Smooth muscle cell (in vitro differentiated cells): ENCODE data around the gene DNAL1. TPM values are rescaled to one million over a fixed set of nuclear protein-coding genes. Genes with fewer than 3 reads are reported as not detected.
A peak's percentile ranks its signal among the peaks of the same experiment; 100 is the strongest.

ENCODE experiments used
- DNase-seq: peaks from one replicate; lab custom pipeline; 2025; ENCODE audit not compliant: unreplicated experiment; lab: John Stamatoyannopoulos, UW
- H2AFZ ChIP-seq: fragments of 200-600 bp; sonication (generic); 2 replicates; pipeline ENCODE4 v1.6.0; 2016; ENCODE audit warnings: antibody characterized with exemption, low read depth, mild to moderate bottlenecking
- H3F3A ChIP-seq: fragments of 200-600 bp; sonication (generic); 2 replicates; pipeline ENCODE4 v1.6.0; 2017; ENCODE audit warnings: antibody characterized with exemption, low read depth
- H3K27ac ChIP-seq: fragments of 200-600 bp; sonication (generic); 2 replicates; pipeline ENCODE4 v1.5.1; 2016; ENCODE audit warnings: low read depth, mild to moderate bottlenecking
- H3K27me3 ChIP-seq: fragments of 200-600 bp; sonication (generic); 2 replicates; pipeline ENCODE4 v1.6.1; 2016; ENCODE audit warnings: low read depth, mild to moderate bottlenecking
- H3K36me3 ChIP-seq: fragments of 200-600 bp; sonication (generic); 2 replicates; pipeline ENCODE4 v1.5.1; 2016; ENCODE audit warnings: low read depth
- H3K4me1 ChIP-seq: fragments of 200-600 bp; sonication (generic); 2 replicates; pipeline ENCODE4 v1.5.1; 2016; ENCODE audit warnings: low read depth
- H3K4me2 ChIP-seq: fragments of 200-600 bp; sonication (generic); 2 replicates; pipeline ENCODE4 v1.6.0; 2016; ENCODE audit warnings: mild to moderate bottlenecking
- H3K4me3 ChIP-seq: fragments of 200-600 bp; sonication (generic); 2 replicates; pipeline ENCODE4 v1.5.1; 2016; ENCODE audit warnings: mild to moderate bottlenecking
- H3K79me2 ChIP-seq: fragments of 200-600 bp; sonication (generic); 2 replicates; pipeline ENCODE4 v1.6.0; 2016; ENCODE audit warnings: low read depth, mild to moderate bottlenecking
- H3K9ac ChIP-seq: fragments of 200-600 bp; sonication (generic); 2 replicates; pipeline ENCODE4 v1.6.0; 2016; ENCODE audit warnings: low read depth
- H3K9me3 ChIP-seq: fragments of 200-600 bp; sonication (generic); replicated peaks from 2 replicates; pipeline ENCODE4 v1.5.1; 2016; ENCODE audit warnings: low read depth
- H4K20me1 ChIP-seq: fragments of 200-600 bp; sonication (generic); 2 replicates; pipeline ENCODE4 v1.6.0; 2016; ENCODE audit warnings: low read depth
- WGBS: methylation state at CpG from one replicate; pipeline ENCODE4 v1.1.7; 2016; ENCODE audit warnings: low lambda C conversion rate; 5-methylcytosine and 5-hydroxymethylcytosine counted together
- polyA plus RNA-seq: library from polyadenylated mRNA; unstranded; fragments of >200 nt; fragmentation: Nextera tagmentation; extraction: Ambion mirVana; gene quantifications from 2 replicates; pipeline ENCODE4 v1.2.1, GENCODE V29; 2016
- total RNA-seq: library from RNA; depleted of rRNA; stranded (reverse); fragments of >200 nt; gene quantifications from 2 replicates; pipeline ENCODE4 v1.2.3, GENCODE V29; 2014
- TF ChIP-seq, protein P1 (sequence below): fragments of 200-600 bp; sonication (generic); IDR thresholded peaks from 2 replicates; pipeline ENCODE4 v1.5.1; 2017; ENCODE audit warnings: borderline replicate concordance, mild to moderate bottlenecking, antibody characterized with exemption; ENCODE audit not compliant: insufficient read depth, poor library complexity, severe bottlenecking

The DNAL1 gene
- total and polyA plus RNA-seq, 2 experiments from 2014 or later: 10.4 to 12.2 TPM

DNA sequence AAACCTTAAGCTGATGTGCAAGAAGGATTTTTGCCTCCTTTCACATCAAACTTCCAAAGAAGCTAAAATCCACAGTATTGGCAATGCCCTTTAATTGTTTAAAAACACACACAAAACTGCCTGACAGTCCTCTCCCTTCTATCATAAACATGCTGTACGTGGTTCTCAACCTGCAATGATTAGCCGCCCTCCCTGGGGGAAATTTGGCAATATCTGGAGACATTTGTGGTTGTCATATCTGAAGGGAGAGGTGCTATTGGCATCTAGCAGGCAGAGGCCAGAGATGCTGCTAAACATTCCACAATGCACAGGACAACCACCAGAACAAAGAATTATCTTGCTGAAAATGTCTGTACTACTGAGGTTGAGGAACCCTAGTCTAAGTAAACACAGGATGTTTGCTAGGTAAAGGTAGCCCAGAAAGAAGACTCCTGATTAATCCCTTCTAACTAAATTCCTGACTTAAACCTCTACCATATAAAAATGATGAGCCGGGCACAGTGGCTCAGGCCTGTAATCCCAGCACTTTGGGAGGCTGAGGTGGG, 31.3 kb upstream of the DNAL1 start:
- 91% methylated on average over 3 of the region's 3 CpGs for WGBS
- DNase-seq: no peak
- peak overlapping the region; percentile 74 for H2AFZ ChIP-seq

DNA sequence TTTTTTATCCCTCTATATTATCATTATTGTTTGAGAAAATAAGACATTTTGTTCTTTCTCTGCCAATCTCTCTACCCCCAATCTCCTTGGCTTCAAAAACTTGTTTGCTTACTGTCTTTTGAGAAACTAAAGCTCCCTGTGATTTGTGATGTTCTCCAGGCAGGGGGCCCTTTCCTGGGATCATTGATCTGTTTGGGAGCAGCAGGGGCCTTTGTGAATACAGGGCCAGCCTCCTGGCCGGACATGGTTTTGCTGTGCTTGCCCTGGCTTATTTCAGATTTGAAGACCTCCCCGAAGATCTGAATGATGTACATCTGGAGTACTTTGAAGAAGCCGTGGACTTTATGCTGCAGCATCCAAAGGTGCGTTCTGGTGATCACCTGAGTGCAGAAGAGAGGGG, 28.0 kb upstream of the DNAL1 start:
- no peak for DNase-seq
- Histone ChIP-seq H3K9me3 (no peaks in the 10 kb centered on the region), H3K36me3 (no peaks in the 10 kb centered on the region), H3K4me1 (no peaks in the 10 kb centered on the region), H3K9ac (no peak overlapping the region), H3K27me3 (no peaks in the 10 kb centered on the region), H3K79me2 (no peaks in the 10 kb centered on the region), H3F3A (no peaks in the 10 kb centered on the region), H3K4me3 (no peak overlapping the region), H2AFZ (no peak overlapping the region), H3K4me2 (no peak overlapping the region), H4K20me1 (no peaks in the 10 kb centered on the region), H3K27ac (no peak overlapping the region)
- TF ChIP-seq, protein P1, sequence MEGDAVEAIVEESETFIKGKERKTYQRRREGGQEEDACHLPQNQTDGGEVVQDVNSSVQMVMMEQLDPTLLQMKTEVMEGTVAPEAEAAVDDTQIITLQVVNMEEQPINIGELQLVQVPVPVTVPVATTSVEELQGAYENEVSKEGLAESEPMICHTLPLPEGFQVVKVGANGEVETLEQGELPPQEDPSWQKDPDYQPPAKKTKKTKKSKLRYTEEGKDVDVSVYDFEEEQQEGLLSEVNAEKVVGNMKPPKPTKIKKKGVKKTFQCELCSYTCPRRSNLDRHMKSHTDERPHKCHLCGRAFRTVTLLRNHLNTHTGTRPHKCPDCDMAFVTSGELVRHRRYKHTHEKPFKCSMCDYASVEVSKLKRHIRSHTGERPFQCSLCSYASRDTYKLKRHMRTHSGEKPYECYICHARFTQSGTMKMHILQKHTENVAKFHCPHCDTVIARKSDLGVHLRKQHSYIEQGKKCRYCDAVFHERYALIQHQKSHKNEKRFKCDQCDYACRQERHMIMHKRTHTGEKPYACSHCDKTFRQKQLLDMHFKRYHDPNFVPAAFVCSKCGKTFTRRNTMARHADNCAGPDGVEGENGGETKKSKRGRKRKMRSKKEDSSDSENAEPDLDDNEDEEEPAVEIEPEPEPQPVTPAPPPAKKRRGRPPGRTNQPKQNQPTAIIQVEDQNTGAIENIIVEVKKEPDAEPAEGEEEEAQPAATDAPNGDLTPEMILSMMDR: no peak
- WGBS: 87% methylated on average over 4 of the region's 4 CpGs

More for the DNA sequence above, 31.3 kb upstream of the DNAL1 start:
- Histone ChIP-seq H3K79me2 (no peaks in the 10 kb centered on the region), H3F3A (no peaks in the 10 kb centered on the region), H3K4me1 (no peaks in the 10 kb centered on the region), H3K9ac (no peak overlapping the region), H3K4me3 (peak overlapping the region; percentile 61), H3K36me3 (no peaks in the 10 kb centered on the region), H3K27me3 (no peaks in the 10 kb centered on the region), H3K4me2 (peak overlapping the region; percentile 80), H4K20me1 (no peaks in the 10 kb centered on the region), H3K27ac (no peak overlapping the region), H3K9me3 (no peaks in the 10 kb centered on the region)
- TF ChIP-seq, protein P1: no peak

DNA sequence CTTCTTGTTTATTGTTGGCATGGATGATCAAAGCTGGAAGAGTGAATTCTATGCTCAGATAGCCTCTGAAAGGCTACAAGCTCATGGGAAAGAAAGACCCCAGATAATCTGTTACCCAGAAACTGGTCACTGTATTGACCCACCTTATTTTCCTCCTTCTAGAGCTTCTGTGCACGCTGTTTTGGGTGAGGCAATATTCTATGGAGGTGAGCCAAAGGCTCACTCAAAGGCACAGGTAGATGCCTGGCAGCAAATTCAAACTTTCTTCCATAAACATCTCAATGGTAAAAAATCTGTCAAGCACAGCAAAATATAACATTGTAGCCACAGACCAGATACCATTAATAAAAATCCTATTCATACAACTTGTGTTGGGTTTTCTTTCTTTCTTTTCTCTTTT, 25.3 kb upstream of the DNAL1 start:
- no peaks in the 10 kb centered on the region for H4K20me1 ChIP-seq
- 89% methylated on average over 1 of the region's 1 CpG for WGBS
- TF ChIP-seq, protein P1: no peak
- no peak overlapping the region for H3K4me3 ChIP-seq
- no peak for DNase-seq
- H3K79me2 ChIP-seq: no peaks in the 10 kb centered on the region
- no peaks in the 10 kb centered on the region for H3K9me3 ChIP-seq
- no peak overlapping the region for H3K9ac ChIP-seq
- no peak overlapping the region for H2AFZ ChIP-seq
- H3K27ac ChIP-seq: no peak overlapping the region
- no peaks in the 10 kb centered on the region for H3F3A ChIP-seq
- H3K27me3 ChIP-seq: no peaks in the 10 kb centered on the region
- H3K4me2 ChIP-seq: no peak overlapping the region
- no peaks in the 10 kb centered on the region for H3K36me3 ChIP-seq
- no peaks in the 10 kb centered on the region for H3K4me1 ChIP-seq

DNA sequence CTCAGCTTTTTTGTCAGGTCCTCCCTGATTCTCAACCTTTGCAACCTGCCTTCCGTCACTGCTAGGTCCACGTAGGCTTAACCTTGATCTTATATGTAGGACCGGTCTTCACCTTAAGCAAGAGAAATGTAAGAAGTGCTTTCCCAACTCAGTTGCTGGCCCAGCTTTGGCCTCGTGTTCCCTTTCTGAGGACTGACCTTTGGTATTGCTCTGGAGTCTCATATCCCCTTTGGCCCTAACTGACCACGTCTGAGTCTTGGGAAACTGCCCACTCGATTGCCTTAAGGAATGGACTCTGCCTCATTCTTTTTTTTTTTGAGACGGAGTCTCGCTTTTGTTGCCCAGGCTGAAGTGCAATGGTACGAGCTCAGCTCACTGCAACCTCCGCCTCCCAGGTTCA, 24.5 kb upstream of the DNAL1 start:
- H3K27ac ChIP-seq: no peak overlapping the region
- H3K4me1 ChIP-seq: no peaks in the 10 kb centered on the region
- TF ChIP-seq, protein P1: no peak
- DNase-seq: no peak
- whole genome bisulfite sequencing: 89% methylated on average over 10 of the region's 10 CpGs
- no peaks in the 10 kb centered on the region for H3K36me3 ChIP-seq
- H3K4me3 ChIP-seq: no peak overlapping the region
- H3K9ac ChIP-seq: no peak overlapping the region
- H3K4me2 ChIP-seq: no peak overlapping the region
- no peaks in the 10 kb centered on the region for H3K27me3 ChIP-seq
- H3F3A ChIP-seq: no peaks in the 10 kb centered on the region
- no peaks in the 10 kb centered on the region for H3K9me3 ChIP-seq
- no peak overlapping the region for H2AFZ ChIP-seq
- no peaks in the 10 kb centered on the region for H3K79me2 ChIP-seq
- no peaks in the 10 kb centered on the region for H4K20me1 ChIP-seq
